Left ventricle myocardium inferior (tissue), 1 donor: Measurements from ENCODE around the gene NUP50. TPM values are rescaled to one million over a fixed set of nuclear protein-coding genes. Genes with fewer than 3 reads are reported as not detected.

Experiments used
- DNase-seq: peaks from one replicate; pipeline ENCODE4 v3.0.0-alpha.2; 2020
- H3K27ac ChIP-seq: fragments of 200-600 bp; replicated peaks from 2 replicates; pipeline ENCODE4 v1.8.0; 2021
- H3K27me3 ChIP-seq: fragments of 200-600 bp; 2 replicates; pipeline ENCODE4 v1.8.0; 2021; ENCODE audit warnings: low read depth
- H3K36me3 ChIP-seq: fragments of 200-600 bp; 2 replicates; pipeline ENCODE4 v1.8.0; 2021
- H3K4me1 ChIP-seq: fragments of 200-600 bp; 2 replicates; pipeline ENCODE4 v1.8.0; 2021
- H3K4me3 ChIP-seq: fragments of 200-600 bp; 2 replicates; pipeline ENCODE4 v1.8.0; 2021; ENCODE audit warnings: mild to moderate bottlenecking, moderate library complexity
- H3K9me3 ChIP-seq: fragments of 200-600 bp; replicated peaks from 2 replicates; pipeline ENCODE4 v1.8.0; 2021
- intact Hi-C: fragments of 100-400 bp; cut with micrococcal nuclease; formaldehyde crosslinking; loops from one replicate; pipeline ENCODE4 v1.11.0; 2022
- total RNA-seq: library from RNA; stranded (reverse); fragmentation: NEBNext Ultra II Directional; extraction: Animal tissue kit (Norgen Biotek cat#: 25700); gene quantifications from one replicate; pipeline ENCODE4 v1.2.1, GENCODE V29; 2021
- TF ChIP-seq, protein P1 (sequence below): fragments of 200-600 bp; IDR thresholded peaks from 2 replicates; pipeline ENCODE4 v1.8.0; 2021; ENCODE audit warnings: antibody characterized with exemption, mild to moderate bottlenecking, borderline replicate concordance
- donor health status: DM: no; HTN: yes; CAD: no; lungs with severe emphysema.

The NUP50 gene
- total RNA-seq, 1 donor from 2014 or later = 12.9 TPM

- intact Hi-C loops = no loop called here
- Histone ChIP-seq H3K4me1 (no peaks in the 10 kb centered on the region), H3K27ac (no peak overlapping the region), H3K4me3 (no peak overlapping the region), H3K9me3 (no peaks in the 10 kb centered on the region), H3K36me3 (peaks cover 36% of the 10 kb centered on the region), H3K27me3 (no peaks in the 10 kb centered on the region)
- no peak for DNase-seq
- TF ChIP-seq, protein P1, sequence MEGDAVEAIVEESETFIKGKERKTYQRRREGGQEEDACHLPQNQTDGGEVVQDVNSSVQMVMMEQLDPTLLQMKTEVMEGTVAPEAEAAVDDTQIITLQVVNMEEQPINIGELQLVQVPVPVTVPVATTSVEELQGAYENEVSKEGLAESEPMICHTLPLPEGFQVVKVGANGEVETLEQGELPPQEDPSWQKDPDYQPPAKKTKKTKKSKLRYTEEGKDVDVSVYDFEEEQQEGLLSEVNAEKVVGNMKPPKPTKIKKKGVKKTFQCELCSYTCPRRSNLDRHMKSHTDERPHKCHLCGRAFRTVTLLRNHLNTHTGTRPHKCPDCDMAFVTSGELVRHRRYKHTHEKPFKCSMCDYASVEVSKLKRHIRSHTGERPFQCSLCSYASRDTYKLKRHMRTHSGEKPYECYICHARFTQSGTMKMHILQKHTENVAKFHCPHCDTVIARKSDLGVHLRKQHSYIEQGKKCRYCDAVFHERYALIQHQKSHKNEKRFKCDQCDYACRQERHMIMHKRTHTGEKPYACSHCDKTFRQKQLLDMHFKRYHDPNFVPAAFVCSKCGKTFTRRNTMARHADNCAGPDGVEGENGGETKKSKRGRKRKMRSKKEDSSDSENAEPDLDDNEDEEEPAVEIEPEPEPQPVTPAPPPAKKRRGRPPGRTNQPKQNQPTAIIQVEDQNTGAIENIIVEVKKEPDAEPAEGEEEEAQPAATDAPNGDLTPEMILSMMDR = no peak
Measured at GRCh38 chr22:45204819-45205218, 41.1 kb downstream of the NUP50 start.

GRCh38 chr22:45205276-45205925 lies 41.7 kb downstream of the NUP50 start:
- DNase-seq = no peak
- H3K27me3 ChIP-seq = no peaks in the 10 kb centered on the region
- H3K4me3 ChIP-seq = no peak overlapping the region
- no peak overlapping the region for H3K27ac ChIP-seq
- no peaks in the 10 kb centered on the region for H3K9me3 ChIP-seq
- intact Hi-C loops = no loop called here
- TF ChIP-seq, protein P1 = no peak
- H3K4me1 ChIP-seq = no peaks in the 10 kb centered on the region
- peaks cover 35% of the 10 kb centered on the region for H3K36me3 ChIP-seq

DNA sequence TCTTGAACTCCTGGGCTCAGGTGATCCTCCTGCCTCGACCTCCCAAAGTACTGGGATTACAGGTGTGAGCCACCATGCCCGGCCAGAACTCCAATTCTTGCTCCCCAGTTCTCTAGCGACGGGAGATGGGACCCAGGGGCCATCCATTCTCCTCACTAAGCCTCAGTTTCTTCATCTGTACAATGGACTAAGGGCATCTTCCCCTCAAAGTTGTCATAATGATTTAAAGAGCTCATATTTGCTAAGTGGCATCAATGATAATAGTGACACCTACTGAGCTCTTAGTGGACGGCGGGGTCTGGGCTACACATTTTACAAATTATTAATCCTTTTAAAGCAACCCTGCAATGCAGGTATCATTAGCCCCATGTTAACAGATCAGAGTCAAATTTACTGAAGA lies 42.5 kb downstream of the NUP50 start:
- TF ChIP-seq, protein P1 = no peak
- no peaks in the 10 kb centered on the region for H3K9me3 ChIP-seq
- H3K4me1 ChIP-seq = no peaks in the 10 kb centered on the region
- H3K27me3 ChIP-seq = no peaks in the 10 kb centered on the region
- H3K4me3 ChIP-seq = no peak overlapping the region
- H3K36me3 ChIP-seq = peaks cover 28% of the 10 kb centered on the region
- intact Hi-C loops = no loop called here
- H3K27ac ChIP-seq = no peak overlapping the region
- no peak for DNase-seq

DNA sequence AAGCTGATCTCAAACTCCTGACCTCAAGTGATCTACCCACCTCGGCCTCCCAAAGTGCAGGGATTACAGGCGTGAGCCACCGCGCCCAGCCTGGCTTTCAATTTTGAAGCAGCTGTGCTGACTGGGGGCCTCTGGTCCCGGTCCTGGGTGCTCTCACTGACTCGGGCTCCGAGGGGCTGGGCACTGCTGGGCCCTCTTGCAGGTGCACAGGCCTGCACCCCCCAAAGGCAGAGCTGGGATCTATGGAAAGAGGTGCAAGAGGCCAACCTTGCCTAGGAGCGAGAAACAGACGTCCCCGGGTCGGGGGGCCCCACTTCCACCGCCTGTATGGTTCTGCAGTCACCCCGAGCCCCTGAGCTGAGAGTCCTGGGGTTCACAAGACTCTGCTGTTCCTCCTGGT lies 43.8 kb downstream of the NUP50 start:
- Histone ChIP-seq H3K36me3 (peaks cover 25% of the 10 kb centered on the region), H3K4me1 (peaks cover 10% of the 10 kb centered on the region), H3K27me3 (no peaks in the 10 kb centered on the region), H3K27ac (no peak overlapping the region), H3K4me3 (no peak overlapping the region), H3K9me3 (no peaks in the 10 kb centered on the region)
- TF ChIP-seq, protein P1 = no peak
- intact Hi-C loops = no loop called here
- DNase-seq = no peak

- H3K4me3 ChIP-seq = no peak overlapping the region
- no peaks in the 10 kb centered on the region for H3K27me3 ChIP-seq
- peaks cover 16% of the 10 kb centered on the region for H3K4me1 ChIP-seq
- DNase-seq = no peak
- H3K9me3 ChIP-seq = no peaks in the 10 kb centered on the region
- intact Hi-C loops = no loop called here
- TF ChIP-seq, protein P1 = no peak
- H3K36me3 ChIP-seq = peaks cover 19% of the 10 kb centered on the region
- H3K27ac ChIP-seq = no peak overlapping the region
Measured at GRCh38 chr22:45207981-45208664, 44.4 kb downstream of the NUP50 start.
